ENCODE measurements around the gene EMC8.

Gene EMC8

DNA sequence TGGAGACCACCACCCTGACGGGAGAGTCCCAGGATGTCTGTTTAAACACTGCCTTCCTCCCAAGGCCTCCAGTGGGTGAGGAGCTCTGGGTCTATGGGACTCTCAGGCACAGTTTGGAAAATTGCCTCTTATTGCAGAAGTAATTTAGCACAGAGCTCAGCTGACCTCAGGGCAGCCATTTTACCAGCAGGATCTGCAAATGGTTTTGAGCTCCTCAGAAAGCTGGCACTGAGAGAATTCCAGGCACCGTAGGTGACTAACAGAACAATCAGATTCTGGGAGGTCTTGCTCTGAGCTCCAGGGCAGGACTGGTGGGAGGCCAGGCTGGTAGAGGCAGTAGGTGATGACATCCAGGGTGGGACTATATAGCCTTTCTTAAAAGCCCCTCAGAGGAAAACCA is 31.1 kb downstream of the EMC8 start:
- TF ChIP-seq CTCF (conservative IDR thresholded peaks at IDR 0.05) = no peak
- H3K27ac ChIP-seq = no peak overlapping the region

GRCh38 chr16:85767531-85767930 is 31.8 kb downstream of the EMC8 start:
- TF ChIP-seq CTCF (conservative IDR thresholded peaks at IDR 0.05) = no peak
- H3K27ac ChIP-seq = no peak overlapping the region

DNA sequence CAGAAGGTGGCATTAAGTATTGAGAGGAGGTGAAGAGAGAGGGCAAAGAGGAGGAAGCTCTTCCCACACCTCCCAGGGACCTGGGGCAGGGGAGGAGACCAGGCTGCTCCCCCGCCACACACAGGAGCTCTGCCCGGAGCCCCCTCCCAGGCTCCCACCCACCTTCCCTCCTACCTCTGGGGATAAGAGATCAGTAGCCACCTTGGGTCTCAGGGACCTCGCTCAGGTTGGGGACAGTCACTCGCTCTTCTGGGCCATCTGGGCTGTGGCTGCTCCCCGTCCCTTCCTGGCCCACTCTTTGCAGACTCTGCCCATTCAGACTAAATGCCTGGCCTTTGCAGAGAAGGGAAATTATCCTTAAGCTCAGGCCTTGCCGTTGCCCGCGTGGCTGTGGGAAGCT is 33.6 kb downstream of the EMC8 start:
- H3K27ac ChIP-seq = no peak overlapping the region
- TF ChIP-seq CTCF (conservative IDR thresholded peaks at IDR 0.05) = no peak

- TF ChIP-seq CTCF (conservative IDR thresholded peaks at IDR 0.05) = no peak
- H3K27ac ChIP-seq = no peak overlapping the region
Measured at GRCh38 chr16:85765211-85765610, 34.1 kb downstream of the EMC8 start.

GRCh38 chr16:85763616-85764015 is 35.7 kb downstream of the EMC8 start:
- no peak overlapping the region for H3K27ac ChIP-seq
- TF ChIP-seq CTCF (conservative IDR thresholded peaks at IDR 0.05) = no peak

DNA sequence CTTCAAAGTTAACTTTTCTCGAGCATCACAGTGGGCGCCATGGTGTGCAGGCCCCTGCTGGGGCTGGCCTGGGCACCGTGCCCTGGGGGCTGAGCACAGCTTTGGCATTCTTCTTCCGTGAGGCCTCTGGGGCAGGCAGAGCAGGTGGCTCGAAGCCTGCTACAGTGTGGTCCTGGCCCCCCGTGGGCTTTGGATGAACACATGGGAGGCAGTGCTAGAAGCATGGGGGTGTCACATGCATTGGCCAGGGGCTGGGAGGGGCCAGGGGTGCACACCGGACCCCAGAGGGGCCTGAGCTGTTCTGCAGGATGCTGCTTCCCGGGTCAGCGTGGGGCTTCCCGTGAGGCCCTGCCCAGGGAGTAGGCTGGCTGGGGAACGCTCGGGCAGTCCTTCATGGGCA is 36.4 kb downstream of the EMC8 start:
- TF ChIP-seq CTCF (conservative IDR thresholded peaks at IDR 0.05) = no peak
- H3K27ac ChIP-seq = no peak overlapping the region

GRCh38 chr16:85761861-85762260 is 37.5 kb downstream of the EMC8 start:
- TF ChIP-seq CTCF (conservative IDR thresholded peaks at IDR 0.05) = no peak
- H3K27ac ChIP-seq = no peak overlapping the region
